Esophagus squamous epithelium (tissue), 4 donors: ENCODE results near the gene KRTAP10-7.

ENCODE experiments used
- POLR2A ChIP-seq, 4 donors: fragments of 450-650 bp; IDR thresholded peaks; one replicate each; pipeline ENCODE4 v1.6.1; 2017; ENCODE audit warnings: antibody characterized with exemption in 4 of 4, mild to moderate bottlenecking in 4 of 4, moderate library complexity in 3 of 4
- TF ChIP-seq, protein P1 (sequence below), 6 experiments: fragments of 450-650 bp in 4 of 6; fragments of 200-600 bp in 2 of 6; sonication (generic) in 2 of 6; IDR thresholded peaks; one replicate each; pipeline ENCODE4 v1.5.1; 2016 to 2019; ENCODE audit warnings: antibody characterized with exemption in 6 of 6, mild to moderate bottlenecking in 4 of 6, moderate library complexity in 4 of 6

DNA sequence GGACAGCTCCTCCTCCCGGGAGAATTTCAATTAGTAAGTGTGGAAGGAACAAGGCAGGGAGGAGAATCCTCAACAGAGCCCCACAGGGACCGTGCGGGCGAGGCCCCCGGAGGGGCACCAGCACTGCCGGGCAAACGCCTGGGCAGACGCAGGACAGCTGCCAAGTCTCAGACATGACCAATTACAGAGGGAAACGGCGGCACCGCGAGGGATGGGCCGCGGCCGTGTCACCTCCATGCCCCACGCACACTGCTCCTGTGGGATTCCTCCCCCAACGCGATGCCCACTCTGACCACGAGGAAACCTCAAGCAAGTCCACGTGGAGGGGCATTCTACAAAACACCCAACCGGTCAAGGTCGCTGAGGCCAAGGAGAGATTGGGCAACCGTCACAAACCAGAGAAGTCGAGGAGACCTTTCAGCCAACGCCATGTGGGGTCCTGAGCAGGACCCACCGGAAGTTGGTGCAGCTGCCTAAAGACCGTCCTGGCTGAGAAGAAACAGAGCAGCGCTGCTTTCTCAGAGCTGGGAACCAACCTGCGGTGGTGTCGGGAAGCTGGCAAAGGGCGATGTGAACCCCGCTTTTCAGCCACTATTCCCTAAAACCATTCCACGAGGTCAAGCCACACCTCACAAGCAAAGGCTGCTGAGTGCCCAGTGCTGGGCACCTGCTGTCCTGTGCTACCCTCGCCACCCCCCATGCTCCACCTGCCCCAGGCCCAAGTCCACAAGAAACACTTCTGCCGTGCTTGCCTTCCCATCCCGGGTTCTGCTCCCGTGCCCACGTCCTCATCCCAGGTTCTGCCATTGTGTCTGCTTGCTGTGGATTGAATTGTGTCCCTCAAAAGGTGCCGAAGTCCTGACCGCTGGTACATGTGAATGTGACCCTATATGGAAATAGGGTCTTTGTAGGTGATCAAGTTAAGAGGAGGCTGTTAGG is 28.3 kb upstream of the KRTAP10-7 start:
- TF ChIP-seq, protein P1, sequence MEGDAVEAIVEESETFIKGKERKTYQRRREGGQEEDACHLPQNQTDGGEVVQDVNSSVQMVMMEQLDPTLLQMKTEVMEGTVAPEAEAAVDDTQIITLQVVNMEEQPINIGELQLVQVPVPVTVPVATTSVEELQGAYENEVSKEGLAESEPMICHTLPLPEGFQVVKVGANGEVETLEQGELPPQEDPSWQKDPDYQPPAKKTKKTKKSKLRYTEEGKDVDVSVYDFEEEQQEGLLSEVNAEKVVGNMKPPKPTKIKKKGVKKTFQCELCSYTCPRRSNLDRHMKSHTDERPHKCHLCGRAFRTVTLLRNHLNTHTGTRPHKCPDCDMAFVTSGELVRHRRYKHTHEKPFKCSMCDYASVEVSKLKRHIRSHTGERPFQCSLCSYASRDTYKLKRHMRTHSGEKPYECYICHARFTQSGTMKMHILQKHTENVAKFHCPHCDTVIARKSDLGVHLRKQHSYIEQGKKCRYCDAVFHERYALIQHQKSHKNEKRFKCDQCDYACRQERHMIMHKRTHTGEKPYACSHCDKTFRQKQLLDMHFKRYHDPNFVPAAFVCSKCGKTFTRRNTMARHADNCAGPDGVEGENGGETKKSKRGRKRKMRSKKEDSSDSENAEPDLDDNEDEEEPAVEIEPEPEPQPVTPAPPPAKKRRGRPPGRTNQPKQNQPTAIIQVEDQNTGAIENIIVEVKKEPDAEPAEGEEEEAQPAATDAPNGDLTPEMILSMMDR (IDR thresholded peaks at IDR 0.05) = no peak
- no peak for TF ChIP-seq POLR2A (IDR thresholded peaks at IDR 0.05)
